IMR-90 (cell line): ENCODE data around the gene HSPD1. TPM values are rescaled to one million over a fixed set of nuclear protein-coding genes. Genes with fewer than 3 reads are reported as not detected.

Experiments
- ATAC-seq: fragments of 200-7000 bp; cut with Tn5 transposase; 2 replicates; pipeline ENCODE4 v1.9.1; 2020; ENCODE audit warnings: low read depth, mild to moderate bottlenecking, moderate library complexity
- BruUV-seq: library from RNA; stranded (reverse); fragments of 400-500 nt; replicated peaks from 2 replicates; lab custom pipeline; 2021; lab: Mats Ljungman, UMichigan
- CTCF ChIA-PET: fragments of 300-600 bp; formaldehyde crosslinking; extraction: SDS; loops from one replicate; lab custom pipeline; 2021; ENCODE audit warnings: antibody characterized with exemption; lab: Yijun Ruan, JAX
- POLR2A ChIA-PET: fragments of 300-600 bp; sonication (Branson Sonifier 250); formaldehyde crosslinking; loops from one replicate; lab custom pipeline; 2022; ENCODE audit warnings: antibody characterized with exemption; ENCODE audit not compliant: unreplicated experiment; lab: Charles Lee
- DNase-seq: peaks from one replicate; pipeline ENCODE4 v3.0.0; 2013
- H2AFZ ChIP-seq: replicated peaks from 2 replicates; pipeline ENCODE3; 2013; ENCODE audit warnings: low read length, mild to moderate bottlenecking; ENCODE audit not compliant: poor library complexity
- H2AK5ac ChIP-seq: 2 replicates; pipeline ENCODE4 v1.6.1; 2013; ENCODE audit warnings: low read depth, low read length, inconsistent platforms
- H2AK9ac ChIP-seq: replicated peaks from 2 replicates; pipeline ENCODE3; 2013; ENCODE audit warnings: mild to moderate bottlenecking, low read depth, low read length, moderate library complexity; ENCODE audit not compliant: poor library complexity
- H2BK120ac ChIP-seq: 2 replicates; pipeline ENCODE4 v1.6.1; 2013; ENCODE audit warnings: low read depth, low read length, inconsistent platforms
- H2BK15ac ChIP-seq: 3 replicates; pipeline ENCODE4 v1.6.1; 2013; ENCODE audit warnings: low read depth, low read length, inconsistent platforms
- H2BK20ac ChIP-seq: 2 replicates; pipeline ENCODE4 v1.6.1; 2013; ENCODE audit warnings: low read depth, mild to moderate bottlenecking, inconsistent platforms, low read length, moderate library complexity
- H2BK5ac ChIP-seq: 2 replicates; pipeline ENCODE4 v1.6.1; 2013; ENCODE audit warnings: mild to moderate bottlenecking, low read depth, low read length, inconsistent platforms; ENCODE audit not compliant: poor library complexity, severe bottlenecking
- H3K14ac ChIP-seq: replicated peaks from 2 replicates; pipeline ENCODE4 v1.6.1; 2013; ENCODE audit warnings: low read depth, low read length, inconsistent platforms
- H3K18ac ChIP-seq: 2 replicates; pipeline ENCODE4 v1.6.1; 2013; ENCODE audit warnings: low read depth, low read length, control low read depth
- H3K23ac ChIP-seq: 2 replicates; pipeline ENCODE4 v1.6.1; 2013; ENCODE audit warnings: low read depth, low read length, inconsistent platforms
- H3K27ac ChIP-seq: 2 replicates; pipeline ENCODE4 v1.5.1; 2013; ENCODE audit warnings: mild to moderate bottlenecking, control low read depth, low read length; ENCODE audit not compliant: insufficient read depth
- H3K27me3 ChIP-seq: 2 replicates; pipeline ENCODE4 v1.6.1; 2013; ENCODE audit warnings: low read length; ENCODE audit not compliant: control insufficient read depth, insufficient read depth
- H3K36me3 ChIP-seq: 2 replicates; pipeline ENCODE4 v1.6.1; 2013; ENCODE audit warnings: low read length, mixed read lengths; ENCODE audit not compliant: control insufficient read depth, insufficient read depth
- H3K4ac ChIP-seq: 2 replicates; pipeline ENCODE4 v1.6.1; 2013; ENCODE audit warnings: low read depth, low read length, inconsistent platforms
- H3K4me1 ChIP-seq: 2 replicates; pipeline ENCODE4 v1.6.1; 2013; ENCODE audit warnings: low read length, mixed read lengths; ENCODE audit not compliant: control insufficient read depth, insufficient read depth
- H3K4me2 ChIP-seq: 2 replicates; pipeline ENCODE4 v1.6.1; 2013; ENCODE audit warnings: low read depth, mild to moderate bottlenecking, control low read depth, low read length, moderate library complexity
- H3K4me3 ChIP-seq: 2 replicates; pipeline ENCODE4 v1.5.1; 2013; ENCODE audit warnings: low read depth, mild to moderate bottlenecking, control low read depth, low read length, moderate library complexity; ENCODE audit not compliant: insufficient read depth
- H3K56ac ChIP-seq: 2 replicates; pipeline ENCODE4 v1.6.1; 2013; ENCODE audit warnings: low read length, inconsistent platforms; ENCODE audit not compliant: insufficient read depth; ENCODE audit errors: extremely low read depth
- H3K79me1 ChIP-seq, 2 experiments: 2 replicates each; pipeline ENCODE4 v1.6.1; 2013; ENCODE audit warnings: low read length in 2 of 2, inconsistent platforms in 1 of 2, low read depth in 1 of 2
- H3K9ac ChIP-seq: 2 replicates; pipeline ENCODE4 v1.6.1; 2013; ENCODE audit warnings: low read depth, low read length, control low read depth
- H3K9me1 ChIP-seq: 2 replicates; pipeline ENCODE4 v1.6.1; 2013; ENCODE audit warnings: low read length, inconsistent platforms; ENCODE audit not compliant: insufficient read depth
- H3K9me3 ChIP-seq: 2 replicates; pipeline ENCODE4 v1.6.1; 2013; ENCODE audit warnings: low read length; ENCODE audit not compliant: control insufficient read depth, insufficient read depth
- H4K20me1 ChIP-seq: 2 replicates; pipeline ENCODE4 v1.6.1; 2013; ENCODE audit warnings: low read length, inconsistent platforms; ENCODE audit not compliant: insufficient read depth
- H4K5ac ChIP-seq: 2 replicates; pipeline ENCODE4 v1.6.1; 2013; ENCODE audit warnings: mild to moderate bottlenecking, low read depth, low read length, control low read depth
- H4K8ac ChIP-seq, 2 experiments: 2 replicates each; pipeline ENCODE4 v1.6.1; 2013; ENCODE audit warnings: low read depth in 2 of 2, low read length in 2 of 2, control low read depth in 1 of 2, inconsistent platforms in 1 of 2
- H4K91ac ChIP-seq: 2 replicates; pipeline ENCODE4 v1.6.1; 2013; ENCODE audit warnings: low read depth, low read length, inconsistent platforms; ENCODE audit not compliant: insufficient read depth
- CEBPB ChIP-seq: IDR thresholded peaks from 2 replicates; pipeline ENCODE4 v1.6.1; 2012; ENCODE audit warnings: low read depth, low read length, improper control_type of control experiment
- FOS ChIP-seq: fragments of 150-350 bp; IDR thresholded peaks from 2 replicates; pipeline ENCODE4 v1.6.1; 2016; ENCODE audit warnings: low read depth, low read length
- NFE2L2 ChIP-seq: fragments of 150-350 bp; IDR thresholded peaks from 2 replicates; pipeline ENCODE4 v1.6.1; 2016; ENCODE audit warnings: low read depth, mild to moderate bottlenecking, low read length
- RAD21 ChIP-seq: IDR thresholded peaks from 2 replicates; pipeline ENCODE4 v1.6.1; 2012; ENCODE audit warnings: low read length, improper control_type of control experiment
- RCOR1 ChIP-seq: IDR thresholded peaks from 2 replicates; pipeline ENCODE4 v1.6.1; 2012; ENCODE audit warnings: mild to moderate bottlenecking, low read length, improper control_type of control experiment; ENCODE audit not compliant: insufficient replicate concordance
- RFX5 ChIP-seq: IDR thresholded peaks from 2 replicates; pipeline ENCODE4 v1.8.0; 2012; ENCODE audit warnings: low read depth, mild to moderate bottlenecking, low read length, moderate library complexity
- SMC3 ChIP-seq: fragments of 150-350 bp; IDR thresholded peaks from 2 replicates; pipeline ENCODE4 v1.6.1; 2016; ENCODE audit warnings: low read depth, mild to moderate bottlenecking, antibody characterized with exemption, low read length, moderate library complexity
- WGBS, 2 experiments: methylation state at CpG; one replicate each; pipeline versions ENCODE4 v1.1.5 to v1.1.7; 2013; ENCODE audit warnings: missing lambda C conversion rate in 2 of 2; ENCODE audit not compliant: insufficient read length in 1 of 2; ENCODE audit errors: extremely low coverage in 2 of 2; 5-methylcytosine and 5-hydroxymethylcytosine counted together
- dilution Hi-C: fragments of 300-500 bp; cut with HindIII; formaldehyde crosslinking; loops from one replicate; pipeline ENCODE4 v1.14.3; 2018; ENCODE audit warnings: low sequenced_read_pairs; ENCODE audit not compliant: unreplicated experiment
- in situ Hi-C: fragments of 300-500 bp; cut with MboI; formaldehyde crosslinking; loops from 3 replicates; pipeline ENCODE4 v1.14.3; 2019; ENCODE audit warnings: low sequenced_read_pairs, inconsistent platforms, mixed read lengths
- intact Hi-C: fragments of 100-400 bp; cut with micrococcal nuclease; formaldehyde crosslinking; loops from 2 replicates; pipeline ENCODE4 v1.10.0; 2022
- polyA plus RNA-seq, 3 experiments: library from polyadenylated mRNA; depleted of rRNA; stranded (reverse); fragments of >200 nt; gene quantifications; 2 replicates each; pipeline ENCODE4 v1.2.3, GENCODE V29; 2012; ENCODE audit warnings: low replicate concordance in 1 of 3
- total RNA-seq: library from RNA; depleted of rRNA; stranded (reverse); fragments of >200 nt; gene quantifications from 2 replicates; pipeline ENCODE4 v1.2.3, GENCODE V29; 2012

HSPD1 gene
- total and polyA plus RNA-seq, 2 of the 4 experiments (the other 2 are of a cell fraction): 171 TPM

DNA sequence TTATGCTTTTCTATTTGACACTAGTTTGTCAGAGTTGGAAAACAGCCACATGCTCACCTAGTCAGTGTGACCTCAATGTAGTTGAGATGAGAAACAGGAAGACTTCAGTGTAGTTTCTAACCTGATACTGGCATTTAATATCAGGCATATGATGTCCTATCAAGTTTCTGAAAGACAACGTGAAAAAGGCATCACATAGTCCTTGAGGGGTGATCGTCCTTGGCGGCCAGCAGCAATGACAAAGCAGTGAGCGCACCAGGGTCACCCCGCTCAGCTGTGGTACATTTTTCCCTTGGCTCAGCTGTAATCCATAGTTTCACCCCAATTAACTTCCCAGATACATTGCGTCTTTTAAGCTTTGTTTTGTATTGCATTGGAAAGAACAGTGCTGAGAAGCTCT is 4.9 kb upstream of the HSPD1 start:
- H3K9me3 ChIP-seq: no peaks in the 10 kb centered on the region
- intact Hi-C loops (no loop called here), in situ Hi-C loops (loop anchor here (10.0 kb wide), 1 partner anchor 270 kb away; no protein-coding TSS in a partner anchor), dilution Hi-C loops (no loop called here)
- no peak overlapping the region for H2AK9ac ChIP-seq
- no peak overlapping the region for H3K23ac ChIP-seq
- ChIA-PET POLR2A (no interaction called here), CTCF (no interaction called here)
- ATAC-seq (no peak), DNase-seq (no peak)
- no TSS peak for BruUV-seq
- H2AFZ ChIP-seq: no peak overlapping the region
- H3K79me1 ChIP-seq: peaks cover 7 to 22% of the 10 kb centered on the region in 2 experiments; a peak in 3 of 4 replicates
- no peaks in the 10 kb centered on the region for H3K27me3 ChIP-seq
- no peak overlapping the region for H3K4me3 ChIP-seq
- 100% methylated on average over 2 of the region's 6 CpGs; no CpG with 5 or more reads in 1 of the 2 experiments for WGBS, 2 experiments
- no peak overlapping the region for H4K5ac ChIP-seq
- no peak overlapping the region for H2BK5ac ChIP-seq
- H3K4me1 ChIP-seq: no peaks in the 10 kb centered on the region
- H3K9ac ChIP-seq: no peak overlapping the region
- no peaks in the 10 kb centered on the region for H3K9me1 ChIP-seq
- no peak overlapping the region for H3K4me2 ChIP-seq
- H3K27ac ChIP-seq: no peak overlapping the region
- peaks cover 12% of the 10 kb centered on the region; the same call in 1 of the 2 replicates for H4K20me1 ChIP-seq
- no peak overlapping the region for H2AK5ac ChIP-seq
- no peak overlapping the region for H2BK15ac ChIP-seq
- H3K4ac ChIP-seq: no peak overlapping the region
- H3K18ac ChIP-seq: no peak overlapping the region
- H4K91ac ChIP-seq: no peak overlapping the region
- no peak overlapping the region for H2BK20ac ChIP-seq
- H4K8ac ChIP-seq: no peak overlapping the region
- no peak overlapping the region for H3K56ac ChIP-seq
- no peak overlapping the region for H3K14ac ChIP-seq
- H3K36me3 ChIP-seq: peaks cover 9% of the 10 kb centered on the region
- H2BK120ac ChIP-seq: no peak overlapping the region
- TF ChIP-seq RCOR1 (no peak), FOS (no peak), RAD21 (no peak), RFX5 (no peak), CEBPB (no peak), NFE2L2 (no peak), SMC3 (no peak)
